Body of pancreas (tissue), 4 donors: ENCODE results near the gene SMIM5. TPM values are rescaled to one million over a fixed set of nuclear protein-coding genes. Genes with fewer than 3 reads are reported as not detected.
A peak's percentile ranks its signal among the peaks of the same experiment; 100 is the strongest.

Experiments
- ATAC-seq: fragments of 150-250 bp; one replicate; pipeline ENCODE4 v1.9.1; 2016
- DNase-seq, 4 donors: peaks; one replicate each; pipeline ENCODE4 v3.0.0-alpha.2; 2019
- H3K27ac ChIP-seq, 4 donors: fragments of 200-600 bp; sonication (generic); 1 replicate in 3 of 4; 2 replicates in 1 of 4; pipeline versions ENCODE4 v1.5.1 to v1.6.1; 2016 to 2019; ENCODE audit warnings: mild to moderate bottlenecking in 1 of 4, mixed read lengths in 1 of 4, moderate library complexity in 1 of 4
- H3K27me3 ChIP-seq, 2 donors: fragments of 200-600 bp; sonication (generic); one replicate each; pipeline ENCODE4 v1.6.0; 2016; ENCODE audit warnings: mild to moderate bottlenecking in 1 of 2
- H3K36me3 ChIP-seq, 2 donors: fragments of 200-600 bp; sonication (generic); replicated peaks in 1 of 2; 2 replicates each; pipeline ENCODE4 v1.5.1; 2016; ENCODE audit warnings: low read depth in 2 of 2; ENCODE audit not compliant: insufficient read depth in 1 of 2
- H3K4me1 ChIP-seq: fragments of 200-600 bp; sonication (generic); one replicate; pipeline ENCODE4 v1.6.0; 2016
- H3K4me3 ChIP-seq, 2 donors: fragments of 200-600 bp; sonication (generic); 1 replicate in 1 of 2; 2 replicates in 1 of 2; pipeline ENCODE4 v1.5.1; 2016 to 2019
- H3K9me3 ChIP-seq, 3 donors: fragments of 200-600 bp; sonication (generic); 1 replicate in 2 of 3; 2 replicates in 1 of 3; pipeline ENCODE4 v1.5.1; 2016
- CTCF ChIP-seq, 7 experiments: fragments of 450-650 bp in 4 of 7; fragments of 200-600 bp in 3 of 7; sonication (generic) in 3 of 7; IDR thresholded peaks; one replicate each; pipeline ENCODE4 v1.5.1; 2016 to 2019; ENCODE audit warnings: antibody characterized with exemption in 7 of 7
- POLR2A ChIP-seq, 3 donors: fragments of 450-650 bp; IDR thresholded peaks; one replicate each; pipeline ENCODE4 v1.6.1; 2016; ENCODE audit warnings: antibody characterized with exemption in 3 of 3, mild to moderate bottlenecking in 2 of 3
- WGBS, 2 donors: methylation state at CpG; one replicate each; pipeline ENCODE4 v1.1.5; 2017; 5-methylcytosine and 5-hydroxymethylcytosine counted together
- intact Hi-C: fragments of 100-400 bp; cut with DNase I; formaldehyde crosslinking; loops from one replicate; pipeline ENCODE4 v1.15.1; 2023
- total RNA-seq, 2 donors: library from RNA; depleted of rRNA; stranded (reverse); fragments of >200 nt; gene quantifications; one replicate each; pipeline ENCODE4 v1.1.0, GENCODE V29; 2016

SMIM5 gene
- total RNA-seq, 2 donors from 2014 or later = 3.3 to 5.2 TPM

- intact Hi-C loops = no loop called here
- TF ChIP-seq CTCF (IDR thresholded peaks at IDR 0.05) (no peak), POLR2A (IDR thresholded peaks at IDR 0.05) (no peak)
- Histone ChIP-seq H3K27me3 (no peaks in the 10 kb centered on the region), H3K27ac (no peak overlapping the region), H3K4me3 (no peak overlapping the region), H3K36me3 (no peaks in the 10 kb centered on the region), H3K4me1 (no peaks in the 10 kb centered on the region), H3K9me3 (no peaks in the 10 kb centered on the region)
- ATAC-seq (peak; percentile 11), DNase-seq (no peak)
- WGBS, 2 donors = 79 to 83% methylated on average over 19 to 22 of the region's 25 CpGs
Measured at GRCh38 chr17:75610103-75610984, 22.9 kb upstream of the SMIM5 start.

- Histone ChIP-seq H3K27ac (no peak overlapping the region), H3K9me3 (no peaks in the 10 kb centered on the region), H3K27me3 (no peaks in the 10 kb centered on the region), H3K4me1 (no peaks in the 10 kb centered on the region), H3K36me3 (no peaks in the 10 kb centered on the region), H3K4me3 (no peak overlapping the region)
- no peak for ATAC-seq
- intact Hi-C loops = no loop called here
- 83% methylated on average over 20 of the region's 20 CpGs for WGBS, 2 donors
- TF ChIP-seq POLR2A (IDR thresholded peaks at IDR 0.05) (no peak), CTCF (IDR thresholded peaks at IDR 0.05) (no peak)
- no peak for DNase-seq
Measured at GRCh38 chr17:75611851-75612429, 21.3 kb upstream of the SMIM5 start.

GRCh38 chr17:75612906-75613626 is 20.2 kb upstream of the SMIM5 start:
- ATAC-seq (no peak), DNase-seq (no peak)
- intact Hi-C loops = no loop called here
- Histone ChIP-seq H3K4me3 (no peak overlapping the region), H3K36me3 (no peaks in the 10 kb centered on the region), H3K27me3 (no peaks in the 10 kb centered on the region), H3K9me3 (no peaks in the 10 kb centered on the region), H3K27ac (no peak overlapping the region), H3K4me1 (no peaks in the 10 kb centered on the region)
- 68 to 90% methylated on average over 6 to 20 of the region's 27 CpGs for WGBS, 2 donors
- TF ChIP-seq POLR2A (IDR thresholded peaks at IDR 0.05) = no peak
- TF ChIP-seq CTCF (IDR thresholded peaks at IDR 0.05) = no peak

GRCh38 chr17:75614006-75614405 is 19.2 kb upstream of the SMIM5 start:
- Histone ChIP-seq H3K27ac (no peak overlapping the region), H3K36me3 (no peaks in the 10 kb centered on the region), H3K27me3 (no peaks in the 10 kb centered on the region), H3K4me1 (no peaks in the 10 kb centered on the region), H3K4me3 (no peak overlapping the region), H3K9me3 (no peaks in the 10 kb centered on the region)
- ATAC-seq (no peak), DNase-seq (no peak)
- TF ChIP-seq POLR2A (IDR thresholded peaks at IDR 0.05) (no peak), CTCF (IDR thresholded peaks at IDR 0.05) (no peak)
- 83% methylated on average over 1 to 12 of the region's 12 CpGs for WGBS, 2 donors
- intact Hi-C loops = no loop called here
